H1 (cell line): ENCODE results near the gene ETV2. TPM values are rescaled to one million over a fixed set of nuclear protein-coding genes. Genes with fewer than 3 reads are reported as not detected.

Experiments used
- CTBP2 ChIP-seq: IDR thresholded peaks from 2 replicates; pipeline ENCODE4 v1.7.0; 2011; ENCODE audit warnings: borderline replicate concordance, mild to moderate bottlenecking, moderate library complexity, mixed read lengths, low read length; ENCODE audit not compliant: insufficient read depth, insufficient read length
- JUND ChIP-seq: IDR thresholded peaks from 2 replicates; pipeline ENCODE4 v1.6.1; 2011; ENCODE audit warnings: mild to moderate bottlenecking, improper control_type of control experiment, low read length
- KDM1A ChIP-seq: fragments of 200-600, 300-600 bp; sonication (generic); IDR thresholded peaks from 2 replicates; pipeline ENCODE4 v1.7.1; 2016; ENCODE audit warnings: mild to moderate bottlenecking, low read length, borderline replicate concordance
- NANOG ChIP-seq: IDR thresholded peaks from 2 replicates; pipeline ENCODE4 v1.6.1; 2011; ENCODE audit warnings: low read length, low read depth, mild to moderate bottlenecking, inconsistent platforms; ENCODE audit not compliant: insufficient read depth, poor library complexity, severe bottlenecking
- POLR2AphosphoS5 ChIP-seq: IDR thresholded peaks from 2 replicates; pipeline ENCODE4 v1.6.1; 2011; ENCODE audit warnings: low read depth, low read length
- polyA plus RNA-seq, 7 experiments: library from polyadenylated mRNA; depleted of rRNA in 3 of 7; stranded (reverse) in 5 of 7; unstranded in 2 of 7; fragments of >200 nt in 5 of 7; fragments of 200-250 nt in 2 of 7; gene quantifications; 1 replicate in 5 of 7; 2 replicates in 1 of 7; 4 replicates in 1 of 7; pipeline versions ENCODE4 v1.2.1 to v1.2.3, GENCODE V29; 2011 to 2013; ENCODE audit warnings: missing spikeins in 2 of 7, mixed read lengths in 2 of 7
- total RNA-seq: library from RNA; stranded (reverse); fragmentation: NEBNext Ultra II Directional; extraction: Animal tissue kit (Norgen Biotek cat#: 25700); gene quantifications from 2 replicates; pipeline ENCODE4 v1.2.1, GENCODE V29; 2021

The ETV2 gene
- total and polyA plus RNA-seq, 2 of the 8 experiments (the other 6 are each of a cell fraction or from before 2014, with no cell fraction given), result 0.88 to 1.3 TPM

GRCh38 chr19:35675589-35676140 is 34.1 kb downstream of the ETV2 start (continued):
- TF ChIP-seq KDM1A, result no peak
- TF ChIP-seq JUND, result no peak
- no peak for TF ChIP-seq CTBP2
- TF ChIP-seq NANOG, result no peak
- TF ChIP-seq POLR2AphosphoS5, result no peak
- TF ChIP-seq, all 59 proteins: peak for 0
